IMR-90 (cell line): ENCODE results near the gene MRPL54.

Experiments
- CEBPB ChIP-seq: IDR thresholded peaks from 2 replicates; pipeline ENCODE4 v1.6.1; 2012; ENCODE audit warnings: low read depth, low read length, improper control_type of control experiment
- MAZ ChIP-seq: IDR thresholded peaks from 2 replicates; pipeline ENCODE4 v1.6.1; 2012; ENCODE audit warnings: low read depth, mild to moderate bottlenecking, low read length, improper control_type of control experiment, moderate library complexity, borderline replicate concordance

DNA sequence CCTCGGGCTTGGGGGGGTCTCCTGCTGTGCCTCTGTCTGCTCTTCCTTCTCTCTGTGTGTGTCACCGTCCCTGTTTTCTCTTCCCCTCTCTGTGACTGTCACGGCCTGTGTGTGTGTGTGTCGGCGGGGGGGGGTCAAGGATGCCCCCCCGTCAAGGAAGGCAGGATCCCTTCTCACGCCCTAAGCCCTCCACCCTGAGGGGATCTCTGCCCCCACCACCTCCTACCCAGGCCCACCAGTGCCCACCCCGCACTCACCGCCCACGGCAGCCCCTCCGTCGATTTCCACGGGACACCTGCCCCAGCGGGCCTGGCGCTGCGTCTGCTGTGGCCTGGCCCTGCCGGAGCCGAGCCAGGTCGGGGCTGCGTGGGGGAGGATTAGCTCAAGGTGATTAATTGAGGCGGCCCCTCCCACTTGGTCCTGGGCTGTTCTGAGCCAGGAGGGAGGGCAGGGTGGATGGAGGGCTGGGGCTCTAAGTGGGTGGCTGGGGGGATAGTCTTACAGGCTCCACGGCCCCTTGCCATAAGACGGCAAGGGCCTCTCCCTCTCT lies 9.5 kb downstream of the MRPL54 start, which contains the start of gene RAX2:
- TF ChIP-seq CEBPB (no peak), MAZ (no peak)
